Measurements from ENCODE around the gene XRCC4. TPM values are rescaled to one million over a fixed set of nuclear protein-coding genes. Genes with fewer than 3 reads are reported as not detected.
"Not testable (repeated sequence)": the region's sequence is repeated elsewhere in the genome, so short reads cannot be mapped to it uniquely, and the experiment has no call there.

Gene XRCC4
- total RNA-seq, 1 donor from 2014 or later = 5.7 TPM

DNA sequence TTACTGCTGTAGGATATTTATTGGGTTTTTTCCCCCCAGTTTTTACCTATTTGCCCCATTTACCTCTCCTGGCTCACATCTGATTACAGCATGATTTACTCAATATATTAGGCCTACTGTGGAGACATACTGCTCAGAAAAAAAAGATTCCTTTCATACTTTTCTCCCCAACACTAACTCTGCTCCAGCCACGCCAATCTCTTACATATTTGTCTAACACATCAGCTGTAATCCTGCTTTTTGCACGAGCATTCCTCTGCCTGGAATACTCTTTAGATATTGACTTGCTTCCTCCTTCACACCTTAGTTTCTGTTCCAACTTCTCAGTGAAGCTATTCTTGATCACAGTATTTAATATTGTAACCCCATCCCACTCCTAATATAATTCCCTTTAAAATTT is 236.1 kb downstream of the XRCC4 start:
- ATAC-seq = no peak
- DNase-seq = no peak
- intact Hi-C loops (cut with micrococcal nuclease) = no loop called here

DNA sequence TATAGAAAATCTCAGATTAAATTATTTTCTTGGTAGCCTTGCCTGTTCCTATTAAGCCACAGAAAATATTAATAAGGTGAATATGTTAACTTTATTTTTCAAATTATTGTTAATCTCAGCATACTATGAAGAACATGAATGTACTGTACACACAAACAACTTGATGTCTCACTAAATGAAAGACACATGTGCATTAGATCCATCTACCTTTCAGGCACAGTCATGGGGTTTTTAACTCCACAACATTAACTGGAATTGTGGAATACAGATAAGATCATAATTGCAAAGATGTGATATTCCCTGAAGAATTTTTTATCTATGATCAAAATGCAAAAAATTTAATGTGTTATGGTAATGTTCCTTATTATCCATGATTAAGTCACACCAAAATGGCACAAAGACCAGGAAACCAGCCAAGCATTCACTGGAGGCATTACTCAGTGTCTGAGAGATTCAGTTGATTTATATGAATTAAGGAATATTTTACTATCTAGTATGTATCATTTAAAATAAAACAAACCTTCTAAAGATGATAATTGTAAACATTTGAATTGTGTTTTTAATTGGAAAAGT is 244.2 kb downstream of the XRCC4 start:
- no peak for ATAC-seq
- intact Hi-C loops (cut with micrococcal nuclease) = no loop called here
- no peak for DNase-seq

DNA sequence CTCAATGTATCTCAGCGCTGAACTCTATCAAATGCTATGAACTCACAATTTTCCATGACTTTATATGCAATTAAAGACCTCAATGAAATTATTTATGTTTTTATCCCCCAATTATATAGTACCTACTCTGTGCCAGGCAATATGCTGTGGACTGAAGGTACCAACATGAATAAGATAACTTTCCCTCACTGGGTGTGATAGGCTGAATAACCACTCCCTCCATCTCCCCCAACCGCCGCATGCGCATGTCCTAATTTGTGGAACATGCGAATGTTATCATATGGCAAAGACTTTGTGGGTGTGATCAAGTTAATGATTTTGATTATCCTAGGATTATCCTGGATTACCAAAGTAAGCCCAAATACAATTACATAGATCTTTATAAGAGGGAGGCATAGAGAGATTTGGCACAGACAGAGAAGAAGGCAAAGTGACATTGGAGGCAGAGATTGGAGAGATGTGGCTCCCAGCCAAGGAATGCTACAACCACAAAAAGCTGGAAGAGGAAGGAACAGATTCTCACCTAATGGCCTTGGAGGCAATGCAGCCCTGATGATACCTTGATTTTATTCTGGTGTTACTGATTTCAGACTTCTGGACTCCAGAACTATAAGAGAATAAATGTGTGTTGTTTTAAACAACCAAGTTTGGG is 245.1 kb downstream of the XRCC4 start:
- DNase-seq (no peak), ATAC-seq (no peak)
- intact Hi-C loops (cut with micrococcal nuclease) = no loop called here

DNA sequence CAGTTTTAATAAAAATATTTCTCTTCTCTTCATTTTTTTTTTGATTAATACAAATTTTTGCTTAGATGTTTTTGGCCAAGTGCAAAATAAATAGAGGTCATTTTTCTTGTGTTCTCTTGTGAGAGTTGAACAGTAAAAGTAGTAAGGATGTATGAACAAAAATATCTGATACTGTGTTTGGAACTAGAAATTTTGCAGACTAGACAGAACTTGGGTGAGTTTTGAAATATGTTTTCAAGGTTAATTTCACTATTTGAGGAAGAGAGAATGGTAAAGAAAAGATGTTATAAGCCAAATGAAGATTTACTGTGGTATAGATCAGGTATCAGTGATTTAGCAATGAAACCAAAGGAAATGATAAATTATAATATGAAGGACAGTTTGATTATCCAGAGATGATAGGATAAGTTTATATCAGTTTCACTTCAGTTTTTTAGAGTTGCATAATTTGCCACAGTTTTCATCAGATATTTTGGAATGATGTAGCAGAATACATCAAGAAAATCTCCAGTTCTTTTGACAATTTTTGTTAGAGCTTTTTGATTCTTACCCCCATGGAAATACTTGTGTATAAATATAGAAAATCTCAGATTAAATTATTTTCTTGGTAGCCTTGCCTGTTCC is 246.3 kb downstream of the XRCC4 start:
- intact Hi-C loops (cut with micrococcal nuclease) = no loop called here
- no peak for DNase-seq
- ATAC-seq = no peak

DNA sequence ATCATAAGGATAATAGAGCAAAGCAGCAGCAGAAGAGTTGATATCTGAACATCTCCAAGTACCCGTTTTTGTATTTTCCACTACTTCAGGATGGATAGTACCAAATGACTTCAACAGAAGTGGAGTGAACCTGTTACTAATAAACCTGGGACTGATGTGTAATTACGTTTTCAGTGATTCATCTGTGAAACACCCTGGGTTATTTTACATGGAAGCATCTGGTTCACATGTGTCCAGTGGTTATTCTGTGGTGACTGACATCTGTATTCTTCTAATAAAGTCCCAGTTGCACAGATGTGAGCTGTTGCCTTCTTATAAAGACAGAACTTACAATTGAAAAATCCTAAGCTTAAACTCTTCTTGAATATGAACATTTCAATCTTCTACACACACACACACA is 254.5 kb downstream of the XRCC4 start:
- ATAC-seq = no peak
- intact Hi-C loops (cut with micrococcal nuclease) = no loop called here
- no peak for DNase-seq

DNA sequence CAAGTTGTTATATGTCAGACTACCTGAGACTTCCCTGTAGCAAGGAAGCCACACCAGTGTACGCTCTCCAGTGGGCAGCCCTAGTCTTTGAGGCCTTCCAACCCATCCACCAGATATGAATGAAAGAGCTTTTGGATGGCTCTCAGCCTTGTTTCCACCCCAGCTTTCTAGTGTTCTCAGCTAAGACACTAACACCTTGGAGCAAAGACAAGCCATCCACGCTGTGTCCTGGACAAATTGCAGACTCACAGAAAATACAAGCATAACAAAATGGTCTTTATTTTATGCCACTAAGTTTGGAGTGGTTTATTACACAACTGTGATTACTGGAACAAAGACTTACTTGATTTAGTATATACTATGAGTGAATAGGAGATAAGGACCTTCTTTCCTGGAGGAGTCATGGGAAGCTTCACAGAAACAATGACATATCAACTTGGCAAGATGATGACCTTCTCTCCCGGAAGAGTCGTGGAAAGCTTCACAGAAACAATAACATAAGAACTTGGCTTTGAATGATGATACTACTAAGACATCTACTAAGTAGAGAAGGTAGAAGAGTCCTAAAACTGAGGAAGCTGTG is 260.2 kb downstream of the XRCC4 start:
- ATAC-seq (peak; percentile 43), DNase-seq (no peak)

DNA sequence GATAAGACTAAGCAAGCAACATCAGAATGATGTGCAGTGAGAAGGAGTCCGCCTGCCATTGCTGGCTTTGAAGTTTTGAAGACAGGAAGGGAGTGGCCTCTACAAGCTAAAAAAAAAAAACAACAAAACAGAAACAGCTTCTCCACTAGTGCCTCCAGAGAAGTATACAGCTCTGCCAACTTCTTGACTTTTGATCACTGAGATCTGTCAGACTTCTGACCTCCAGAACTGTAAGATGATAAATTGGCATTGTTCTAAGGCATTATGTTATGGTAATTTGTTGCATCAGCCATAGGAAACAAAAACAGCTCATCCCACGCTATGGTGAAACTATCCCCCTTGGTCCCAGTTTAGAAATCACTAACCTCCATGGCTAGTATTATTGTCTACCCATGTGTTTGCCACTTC is 263.2 kb downstream of the XRCC4 start:
- intact Hi-C loops (cut with micrococcal nuclease) = no loop called here
- DNase-seq = no peak
- ATAC-seq = no peak

More for the DNA sequence above, 260.2 kb downstream of the XRCC4 start:
- intact Hi-C loops (cut with micrococcal nuclease) = no loop called here

DNA sequence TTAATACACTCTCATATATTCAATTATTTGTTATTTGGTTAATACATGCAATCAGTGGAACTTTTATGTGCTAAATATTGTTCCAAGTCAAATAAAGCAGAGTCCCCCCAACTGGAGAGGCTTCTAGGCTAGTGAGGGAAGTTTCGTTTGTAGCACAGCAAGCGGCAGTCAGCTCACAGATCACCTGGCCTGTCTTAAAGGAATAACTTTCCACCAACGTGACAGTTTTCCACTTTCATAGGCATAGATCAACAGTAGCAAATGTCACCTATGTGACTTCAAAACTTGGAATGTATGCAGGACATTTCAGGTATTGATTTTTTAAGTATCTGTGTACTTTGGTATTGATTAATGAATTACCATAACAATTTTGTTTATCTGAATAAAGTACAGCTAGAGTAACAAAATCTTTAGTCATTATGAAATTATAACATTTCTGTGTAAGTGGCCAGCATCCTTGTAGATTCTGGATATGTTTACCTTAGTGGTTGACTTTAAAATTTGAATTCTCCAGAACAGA is 264.5 kb downstream of the XRCC4 start:
- ATAC-seq (no peak), DNase-seq (no peak)
- intact Hi-C loops (cut with micrococcal nuclease) = no loop called here

DNA sequence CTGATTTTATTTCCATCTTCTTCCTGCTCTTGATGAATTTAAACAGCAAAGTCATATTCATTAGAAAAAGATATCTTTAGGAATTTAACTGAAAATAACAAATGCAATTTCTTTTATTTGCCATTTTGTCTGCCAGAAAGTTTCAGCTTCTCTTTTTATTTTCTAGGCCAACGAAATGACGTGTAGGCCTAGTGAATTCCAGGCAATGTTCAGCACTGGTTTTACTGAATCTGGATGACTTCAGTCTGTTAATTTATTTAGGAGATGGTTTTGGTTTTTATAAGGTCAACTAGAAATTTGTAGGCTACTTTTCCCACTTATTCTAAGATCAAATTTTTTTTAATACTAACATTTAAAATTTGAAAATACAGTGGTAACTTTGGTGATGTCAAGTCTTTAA is 265.1 kb downstream of the XRCC4 start:
- DNase-seq = no peak
- intact Hi-C loops (cut with micrococcal nuclease) = no loop called here
- ATAC-seq = peak; percentile 38

DNA sequence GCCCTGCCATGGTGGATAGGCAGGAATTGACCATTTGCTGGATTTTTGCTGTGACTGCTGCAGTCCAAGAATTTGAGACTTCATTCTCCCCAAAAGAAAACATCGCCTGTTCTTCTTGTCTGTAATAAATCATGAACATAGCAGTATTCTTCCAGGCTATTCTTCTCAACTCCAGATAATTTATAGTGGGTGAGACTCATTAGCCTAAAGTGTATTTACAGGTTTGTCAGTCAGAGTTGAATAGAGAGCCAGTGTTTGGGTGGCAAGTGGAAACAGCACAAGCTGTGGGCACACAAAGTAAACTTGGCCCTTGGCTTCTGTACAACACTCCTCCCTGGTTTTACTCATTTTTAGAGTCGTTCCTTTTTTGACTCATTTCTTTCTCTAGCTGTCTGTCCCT is 266.0 kb downstream of the XRCC4 start:
- intact Hi-C loops (cut with micrococcal nuclease) = no loop called here
- DNase-seq (no peak), ATAC-seq (no peak)

DNA sequence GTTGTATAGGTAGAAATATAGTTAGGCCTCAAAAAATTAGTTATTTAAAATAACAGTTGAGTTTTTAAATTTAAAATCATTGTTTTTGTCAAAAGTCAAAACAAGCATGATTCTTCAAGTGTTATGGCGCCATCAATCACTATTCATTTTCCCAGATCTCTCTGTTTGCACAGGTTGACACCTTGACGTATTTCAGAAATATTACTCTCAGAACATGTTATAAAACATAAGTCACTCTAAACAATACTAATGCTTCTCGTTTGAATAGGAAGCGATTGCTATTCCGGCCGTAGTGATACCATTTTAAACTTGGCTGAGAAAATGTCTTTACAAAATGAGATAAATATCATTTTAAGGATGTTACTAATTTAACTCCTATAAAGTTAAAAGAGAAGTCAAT is 268.1 kb downstream of the XRCC4 start:
- ATAC-seq (no peak), DNase-seq (no peak)
- intact Hi-C loops (cut with micrococcal nuclease) = no loop called here

DNA sequence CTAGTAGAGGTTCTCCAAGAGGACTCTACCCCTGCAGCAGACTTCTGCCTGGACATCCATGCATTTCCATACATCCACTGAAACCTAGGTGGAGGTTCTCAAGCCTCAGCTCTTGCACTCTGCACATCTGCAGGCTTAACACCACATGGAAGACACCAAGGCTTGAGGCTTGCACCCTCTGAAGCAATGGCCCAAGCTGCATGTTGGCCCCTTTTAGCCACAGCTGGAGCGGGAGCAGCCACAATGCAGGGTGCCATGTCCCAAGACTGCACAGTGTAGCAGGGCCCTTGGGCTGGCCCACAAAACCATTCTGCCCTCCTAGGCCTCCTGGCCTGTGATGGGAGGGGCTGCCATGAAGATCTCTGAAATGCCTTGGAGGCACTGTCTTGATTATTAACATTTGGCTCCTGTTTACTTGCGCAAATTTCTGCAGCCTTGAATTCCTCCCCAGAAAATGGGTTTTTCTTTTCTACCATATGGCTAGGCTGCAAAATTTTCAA is 271.0 kb downstream of the XRCC4 start:
- intact Hi-C loops (cut with micrococcal nuclease) = no loop called here
- ATAC-seq (no peak), DNase-seq (no peak)

DNA sequence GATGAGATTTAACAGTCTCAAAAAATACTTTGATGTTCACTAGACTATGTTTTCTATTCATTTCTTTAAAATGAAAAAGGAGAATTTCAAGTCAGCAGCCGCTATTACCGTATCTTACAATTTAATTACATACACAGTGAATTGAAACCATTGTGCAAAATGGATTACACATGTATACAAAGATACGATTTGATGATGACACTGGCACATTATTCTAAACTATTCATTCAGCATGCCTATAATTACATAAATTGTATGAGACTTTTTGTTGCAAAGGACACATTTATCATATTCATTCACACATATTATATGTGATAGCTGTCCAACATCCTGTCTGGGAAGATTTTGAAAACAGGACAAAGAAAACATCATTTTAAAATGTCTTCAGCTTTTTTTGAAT is 275.9 kb downstream of the XRCC4 start:
- intact Hi-C loops (cut with micrococcal nuclease) = no loop called here
- DNase-seq (no peak), ATAC-seq (no peak)

DNA sequence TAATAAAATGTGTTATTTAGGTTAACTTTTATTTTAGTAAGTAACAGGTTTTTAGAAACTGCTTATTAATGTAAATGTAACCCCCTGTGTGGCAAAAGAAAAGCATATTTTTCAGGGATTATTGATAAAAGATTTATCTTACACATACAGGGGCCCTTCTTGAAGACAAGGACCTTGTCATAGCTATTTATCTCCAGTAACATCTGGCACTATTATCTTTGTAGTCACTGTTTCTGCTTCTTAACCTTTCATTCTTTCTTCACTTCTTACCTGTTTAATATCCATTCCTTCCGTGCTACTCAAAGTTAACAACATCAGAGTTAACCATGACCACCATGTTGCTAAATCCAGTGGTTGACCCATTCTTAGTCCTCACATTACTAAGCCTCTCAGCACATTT is 276.4 kb downstream of the XRCC4 start:
- intact Hi-C loops (cut with micrococcal nuclease) = no loop called here
- DNase-seq (no peak), ATAC-seq (no peak)

DNA sequence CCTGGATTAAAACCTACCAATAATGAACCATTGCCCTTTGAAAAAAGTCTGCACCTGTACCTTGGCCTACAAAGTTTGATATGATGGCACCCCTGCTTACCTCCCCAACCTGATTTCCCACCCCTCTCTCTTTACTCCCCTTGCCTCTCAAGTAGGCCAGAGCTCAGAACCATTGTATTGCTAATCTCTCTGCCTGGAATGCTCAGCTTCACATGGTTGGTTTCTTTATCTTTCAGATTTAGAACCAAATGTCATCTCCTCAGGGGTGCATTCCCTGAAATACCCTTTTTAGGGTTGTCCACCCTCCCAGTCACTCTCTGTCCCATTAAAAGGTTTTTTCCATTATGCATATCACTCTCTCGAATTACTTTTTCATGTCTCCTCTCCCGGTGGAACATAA is 277.6 kb downstream of the XRCC4 start:
- no peak for DNase-seq
- intact Hi-C loops (cut with micrococcal nuclease) = no loop called here
- ATAC-seq = no peak

DNA sequence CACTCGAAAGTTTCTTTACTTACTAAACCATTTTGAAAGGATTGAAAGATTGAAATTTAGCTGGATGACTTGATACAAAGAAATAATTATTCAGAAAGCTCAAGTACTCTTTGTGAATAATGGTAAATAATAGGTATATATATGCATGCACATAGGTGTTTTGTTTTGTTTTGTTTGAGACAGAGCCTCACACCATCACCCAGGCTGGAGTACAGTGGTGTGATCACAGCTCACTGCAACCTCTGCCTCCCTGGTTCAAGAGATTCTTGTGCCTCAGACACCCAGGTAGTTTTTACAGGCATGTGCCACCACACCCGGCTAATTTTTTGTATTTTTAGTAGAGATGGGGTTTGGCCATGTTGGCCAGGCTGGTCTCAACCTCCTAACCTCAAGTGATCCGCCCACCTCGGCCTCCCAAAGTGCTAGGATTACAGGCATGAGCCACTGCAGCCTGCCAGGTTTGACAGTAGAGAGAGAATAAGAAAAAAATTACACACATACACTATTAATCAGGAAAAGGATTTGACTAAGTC is 278.2 kb downstream of the XRCC4 start:
- intact Hi-C loops (cut with micrococcal nuclease); ATAC-seq; DNase-seq: not testable (repeated sequence)

DNA sequence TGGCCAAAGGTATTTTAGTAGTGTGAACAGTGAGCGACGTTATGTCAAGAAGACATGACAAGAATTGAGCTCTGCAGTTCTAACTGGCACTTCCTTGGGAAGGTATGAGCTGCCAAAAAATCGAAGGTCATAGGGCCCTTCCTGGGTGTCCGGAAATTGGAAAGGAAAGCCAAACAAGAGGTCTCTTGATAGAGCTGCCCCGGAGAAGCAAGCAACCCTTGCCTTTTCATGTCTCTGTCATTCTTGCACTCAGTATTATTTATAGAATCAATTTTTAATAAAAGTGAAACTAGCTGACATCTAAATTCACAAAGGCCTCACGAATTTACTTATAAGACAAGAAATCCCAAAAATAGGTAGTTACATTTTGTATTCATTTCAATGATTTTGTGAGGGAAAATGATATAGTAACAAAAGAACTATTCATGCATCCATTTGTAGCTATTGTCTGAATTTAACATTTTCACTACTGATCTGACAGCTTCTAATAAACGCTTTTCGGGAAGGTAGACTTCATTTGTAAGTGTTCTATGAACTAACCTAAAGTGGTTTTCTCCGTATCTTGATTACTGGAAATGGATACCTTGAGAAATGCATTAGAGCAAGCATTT is 280.4 kb downstream of the XRCC4 start:
- intact Hi-C loops (cut with micrococcal nuclease) = no loop called here
- no peak for DNase-seq
- no peak for ATAC-seq

DNA sequence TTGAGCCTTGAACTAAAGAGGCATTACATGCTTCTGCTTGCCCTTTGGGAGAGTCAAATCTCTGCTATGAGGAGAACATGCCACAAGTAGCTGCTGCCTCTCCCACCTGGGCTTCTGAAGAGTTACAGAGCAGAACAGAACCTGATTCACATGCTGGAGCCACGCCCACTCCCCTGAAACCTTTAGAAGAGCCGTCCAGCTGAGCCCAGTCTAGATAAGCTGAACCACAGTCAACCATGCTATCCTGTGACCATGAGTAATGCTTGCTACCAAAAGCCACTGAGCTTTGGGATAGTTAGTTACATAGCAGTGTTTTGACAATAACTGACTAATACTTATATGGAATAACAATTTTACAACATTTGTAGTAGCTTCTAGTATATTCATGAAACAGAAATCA is 283.2 kb downstream of the XRCC4 start:
- no peak for ATAC-seq
- intact Hi-C loops (cut with micrococcal nuclease) = no loop called here
- no peak for DNase-seq

DNA sequence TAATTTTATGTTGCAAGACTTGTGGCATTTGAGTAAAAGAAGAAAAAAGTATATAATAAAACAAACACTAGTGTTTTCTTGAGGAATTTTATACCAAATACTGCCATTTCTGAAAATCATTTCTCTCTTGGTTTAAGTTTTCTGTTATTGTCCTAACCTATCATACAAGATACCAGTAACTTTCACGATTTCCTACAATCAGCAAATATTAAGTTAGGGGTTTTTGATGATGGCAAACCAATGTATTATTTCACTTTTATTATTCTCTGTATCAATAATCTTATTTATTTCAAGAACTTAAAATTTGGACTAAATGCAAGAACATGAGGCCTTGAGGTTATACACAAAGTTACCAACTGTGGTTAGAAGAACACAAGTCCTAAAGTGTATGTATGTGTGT is 285.2 kb downstream of the XRCC4 start:
- ATAC-seq (no peak), DNase-seq (no peak)
- intact Hi-C loops (cut with micrococcal nuclease) = no loop called here

All from left ventricle myocardium superior (tissue), 1 donor.